Osteocyte (in vitro differentiated cells): Measurements from ENCODE around the gene RAPGEF2. TPM values are rescaled to one million over a fixed set of nuclear protein-coding genes. Genes with fewer than 3 reads are reported as not detected.

Experiments
- DNase-seq: peaks from one replicate; pipeline ENCODE4 v3.0.0; 2021; ENCODE audit warnings: mixed read lengths; ENCODE audit not compliant: unreplicated experiment; ENCODE audit errors: extremely low spot score
- H3K27ac Mint-ChIP-seq: one replicate; pipeline ENCODE4 v1.8.0; 2021; ENCODE audit warnings: mild to moderate bottlenecking, mixed read lengths; ENCODE audit not compliant: unreplicated experiment
- H3K27me3 Mint-ChIP-seq: one replicate; pipeline ENCODE4 v1.8.0; 2021; ENCODE audit warnings: mixed read lengths; ENCODE audit not compliant: unreplicated experiment
- H3K36me3 Mint-ChIP-seq: one replicate; pipeline ENCODE4 v1.8.0; 2021; ENCODE audit warnings: mixed read lengths; ENCODE audit not compliant: unreplicated experiment
- H3K4me1 Mint-ChIP-seq: one replicate; pipeline ENCODE4 v1.8.0; 2021; ENCODE audit warnings: mixed read lengths; ENCODE audit not compliant: unreplicated experiment
- H3K4me3 Mint-ChIP-seq: one replicate; pipeline ENCODE4 v1.8.0; 2021; ENCODE audit warnings: mild to moderate bottlenecking, moderate library complexity, mixed read lengths; ENCODE audit not compliant: unreplicated experiment
- H3K9me3 Mint-ChIP-seq: one replicate; pipeline ENCODE4 v1.8.0; 2021; ENCODE audit warnings: mixed read lengths; ENCODE audit not compliant: unreplicated experiment
- total RNA-seq: library from RNA; stranded (reverse); gene quantifications from 2 replicates; pipeline ENCODE4 v1.2.1, GENCODE V29; 2021
- TF ChIP-seq, protein P1 (sequence below): fragments of 200-600 bp; sonication (generic); IDR thresholded peaks from 2 replicates; pipeline ENCODE4 v1.5.0; 2021; ENCODE audit warnings: antibody characterized with exemption, mild to moderate bottlenecking, moderate library complexity

Gene RAPGEF2
- total RNA-seq, 1 donor from 2014 or later, result 22.7 TPM

- no peak for DNase-seq
- Mint-ChIP-seq H3K27ac (no peak overlapping the region), H3K36me3 (no peaks in the 10 kb centered on the region), H3K4me3 (peak overlapping the region; percentile 69), H3K9me3 (no peaks in the 10 kb centered on the region), H3K27me3 (peaks cover 4% of the 10 kb centered on the region), H3K4me1 (peaks cover 41% of the 10 kb centered on the region)
- TF ChIP-seq, protein P1, sequence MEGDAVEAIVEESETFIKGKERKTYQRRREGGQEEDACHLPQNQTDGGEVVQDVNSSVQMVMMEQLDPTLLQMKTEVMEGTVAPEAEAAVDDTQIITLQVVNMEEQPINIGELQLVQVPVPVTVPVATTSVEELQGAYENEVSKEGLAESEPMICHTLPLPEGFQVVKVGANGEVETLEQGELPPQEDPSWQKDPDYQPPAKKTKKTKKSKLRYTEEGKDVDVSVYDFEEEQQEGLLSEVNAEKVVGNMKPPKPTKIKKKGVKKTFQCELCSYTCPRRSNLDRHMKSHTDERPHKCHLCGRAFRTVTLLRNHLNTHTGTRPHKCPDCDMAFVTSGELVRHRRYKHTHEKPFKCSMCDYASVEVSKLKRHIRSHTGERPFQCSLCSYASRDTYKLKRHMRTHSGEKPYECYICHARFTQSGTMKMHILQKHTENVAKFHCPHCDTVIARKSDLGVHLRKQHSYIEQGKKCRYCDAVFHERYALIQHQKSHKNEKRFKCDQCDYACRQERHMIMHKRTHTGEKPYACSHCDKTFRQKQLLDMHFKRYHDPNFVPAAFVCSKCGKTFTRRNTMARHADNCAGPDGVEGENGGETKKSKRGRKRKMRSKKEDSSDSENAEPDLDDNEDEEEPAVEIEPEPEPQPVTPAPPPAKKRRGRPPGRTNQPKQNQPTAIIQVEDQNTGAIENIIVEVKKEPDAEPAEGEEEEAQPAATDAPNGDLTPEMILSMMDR, result no peak
Observed at GRCh38 chr4:159103384-159103990, 608 bp downstream of the RAPGEF2 start.

- peaks cover 4% of the 10 kb centered on the region for H3K27me3 Mint-ChIP-seq
- TF ChIP-seq, protein P1, result no peak
- H3K4me3 Mint-ChIP-seq, result peak overlapping the region; percentile 89
- H3K4me1 Mint-ChIP-seq, result peaks cover 43% of the 10 kb centered on the region
- H3K9me3 Mint-ChIP-seq, result no peaks in the 10 kb centered on the region
- peak overlapping the region; percentile 72 for H3K27ac Mint-ChIP-seq
- H3K36me3 Mint-ChIP-seq, result no peaks in the 10 kb centered on the region
- DNase-seq, result no peak
Observed at GRCh38 chr4:159104694-159105414, 2.0 kb downstream of the RAPGEF2 start.

GRCh38 chr4:159105761-159106243 lies 2.9 kb downstream of the RAPGEF2 start:
- no peak for DNase-seq
- Mint-ChIP-seq H3K36me3 (no peaks in the 10 kb centered on the region), H3K4me1 (peaks cover 43% of the 10 kb centered on the region), H3K27me3 (peaks cover 4% of the 10 kb centered on the region), H3K27ac (peak overlapping the region; percentile 72), H3K4me3 (peak overlapping the region; percentile 89), H3K9me3 (no peaks in the 10 kb centered on the region)
- TF ChIP-seq, protein P1, result no peak

GRCh38 chr4:159106636-159107035 lies 3.8 kb downstream of the RAPGEF2 start:
- Mint-ChIP-seq H3K9me3 (no peaks in the 10 kb centered on the region), H3K27me3 (peaks cover 4% of the 10 kb centered on the region), H3K36me3 (no peaks in the 10 kb centered on the region), H3K4me3 (no peak overlapping the region), H3K27ac (peak overlapping the region; percentile 3), H3K4me1 (peaks cover 43% of the 10 kb centered on the region)
- TF ChIP-seq, protein P1, result no peak
- no peak for DNase-seq

- H3K36me3 Mint-ChIP-seq, result no peaks in the 10 kb centered on the region
- no peak overlapping the region for H3K4me3 Mint-ChIP-seq
- H3K9me3 Mint-ChIP-seq, result no peaks in the 10 kb centered on the region
- TF ChIP-seq, protein P1, result no peak
- H3K27ac Mint-ChIP-seq, result peak overlapping the region; percentile 35
- no peak for DNase-seq
- H3K27me3 Mint-ChIP-seq, result no peaks in the 10 kb centered on the region
- H3K4me1 Mint-ChIP-seq, result peaks cover 37% of the 10 kb centered on the region
Observed at GRCh38 chr4:159107203-159107925, 4.5 kb downstream of the RAPGEF2 start.
